ENCODE measurements around the gene CNTN4.

Gene CNTN4

GRCh38 chr3:2856138-2857133 is 757.8 kb downstream of the CNTN4 start:
- DNase-seq (ENCODE audit: low spot score), result no peak

GRCh38 chr3:2860626-2861025 is 762.0 kb downstream of the CNTN4 start:
- DNase-seq (ENCODE audit: low spot score), result no peak

GRCh38 chr3:2861120-2861519 is 762.5 kb downstream of the CNTN4 start:
- no peak for DNase-seq (ENCODE audit: low spot score)

GRCh38 chr3:2861920-2862319 is 763.3 kb downstream of the CNTN4 start:
- no peak for DNase-seq (ENCODE audit: low spot score)

GRCh38 chr3:2862366-2862765 is 763.7 kb downstream of the CNTN4 start:
- DNase-seq (ENCODE audit: low spot score), result no peak

GRCh38 chr3:2863127-2863526 is 764.5 kb downstream of the CNTN4 start:
- DNase-seq (ENCODE audit: low spot score), result no peak

- DNase-seq (ENCODE audit: low spot score), result no peak
These were observed 771.2 kb downstream of the CNTN4 start for GRCh38 chr3:2869905-2870304.

GRCh38 chr3:2870724-2871333 is 772.2 kb downstream of the CNTN4 start:
- DNase-seq (ENCODE audit: low spot score), result no peak

- DNase-seq (ENCODE audit: low spot score), result no peak
These were observed 774.2 kb downstream of the CNTN4 start for GRCh38 chr3:2872884-2873283.

- no peak for DNase-seq (ENCODE audit: low spot score)
These were observed 775.3 kb downstream of the CNTN4 start for GRCh38 chr3:2873986-2874385.

GRCh38 chr3:2875699-2876098 is 777.0 kb downstream of the CNTN4 start:
- DNase-seq (ENCODE audit: low spot score), result no peak

- no peak for DNase-seq (ENCODE audit: low spot score)
These were observed 777.7 kb downstream of the CNTN4 start for GRCh38 chr3:2876362-2876761.

GRCh38 chr3:2879023-2879422 is 780.4 kb downstream of the CNTN4 start:
- no peak for DNase-seq (ENCODE audit: low spot score)

- no peak for DNase-seq (ENCODE audit: low spot score)
These were observed 780.9 kb downstream of the CNTN4 start for GRCh38 chr3:2879587-2879986.

GRCh38 chr3:2880218-2880756 is 781.6 kb downstream of the CNTN4 start:
- no peak for DNase-seq (ENCODE audit: low spot score)

GRCh38 chr3:2883283-2883682 is 784.6 kb downstream of the CNTN4 start:
- no peak for DNase-seq (ENCODE audit: low spot score)

- DNase-seq (ENCODE audit: low spot score), result no peak
These were observed 789.9 kb downstream of the CNTN4 start for GRCh38 chr3:2888592-2888991.

GRCh38 chr3:2889736-2890135 is 791.1 kb downstream of the CNTN4 start:
- DNase-seq (ENCODE audit: low spot score), result no peak

- DNase-seq (ENCODE audit: low spot score), result no peak
These were observed 797.8 kb downstream of the CNTN4 start for GRCh38 chr3:2896308-2896939.

- DNase-seq (ENCODE audit: low spot score), result no peak
These were observed 799.2 kb downstream of the CNTN4 start for GRCh38 chr3:2897821-2898220.

- DNase-seq (ENCODE audit: low spot score), result no peak
These were observed 800.1 kb downstream of the CNTN4 start for GRCh38 chr3:2898591-2899353.

- DNase-seq (ENCODE audit: low spot score), result no peak
These were observed 805.4 kb downstream of the CNTN4 start for GRCh38 chr3:2904054-2904453.
